GM19452 (cell line): Measurements from ENCODE around the gene CREB5.

Experiments used
- ATAC-seq: cut with Tn5 transposase; IDR thresholded peaks from one replicate; pipeline ENCODE4 v1.9.1; 2021; ENCODE audit not compliant: unreplicated experiment

CREB5 gene

DNA sequence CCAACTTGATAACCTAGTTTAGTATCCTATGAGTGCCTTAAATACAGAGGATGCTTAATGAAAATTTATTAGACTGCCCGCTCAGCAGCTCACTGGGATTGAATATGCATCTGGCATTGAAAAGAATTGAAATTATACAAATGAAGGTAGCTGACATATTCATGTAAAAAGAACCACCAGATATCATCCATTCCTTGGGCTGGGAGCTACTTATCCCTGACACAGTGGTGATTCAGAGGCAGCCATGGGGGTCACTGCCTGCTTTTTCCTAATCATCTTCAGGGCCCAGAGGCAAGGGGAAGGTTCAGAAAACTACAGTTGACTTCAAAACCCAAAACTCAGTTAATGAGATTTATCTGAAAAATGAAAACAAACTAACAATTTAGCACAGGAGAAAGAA lies 424.9 kb downstream of the CREB5 start:
- ATAC-seq = no peak

- ATAC-seq = no peak
Measured at GRCh38 chr7:28840592-28840995, 428.3 kb downstream of the CREB5 start.

- no peak for ATAC-seq
Measured at GRCh38 chr7:28841766-28842165, 429.4 kb downstream of the CREB5 start.

- ATAC-seq = no peak
Measured at GRCh38 chr7:28842769-28843295, 430.5 kb downstream of the CREB5 start.

GRCh38 chr7:28845106-28845505 lies 432.8 kb downstream of the CREB5 start:
- ATAC-seq = no peak

- ATAC-seq = no peak
Measured at GRCh38 chr7:28847176-28847575, 434.9 kb downstream of the CREB5 start.

- ATAC-seq = no peak
Measured at GRCh38 chr7:28847681-28848080, 435.4 kb downstream of the CREB5 start.

DNA sequence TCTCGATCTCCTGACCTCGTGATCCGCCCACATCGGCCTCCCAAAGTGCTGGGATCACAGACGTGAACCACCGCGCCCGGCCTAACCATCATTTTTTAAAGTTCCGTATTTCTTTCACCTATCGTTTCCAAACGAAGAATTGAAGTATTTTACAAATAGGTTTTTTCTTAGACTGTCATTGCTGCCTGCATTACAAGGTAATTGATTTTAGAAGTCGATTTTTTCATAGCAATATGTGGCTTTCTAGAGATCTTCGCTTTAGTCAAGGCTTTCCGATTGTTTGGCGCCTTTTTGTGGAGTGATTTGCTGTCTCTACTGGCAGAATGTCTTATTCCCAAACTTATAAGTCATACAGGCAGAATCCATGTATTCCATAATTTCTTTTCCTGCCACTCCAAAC lies 436.6 kb downstream of the CREB5 start:
- no peak for ATAC-seq

GRCh38 chr7:28850699-28851098 lies 438.4 kb downstream of the CREB5 start:
- ATAC-seq = no peak

- ATAC-seq = no peak
Measured at GRCh38 chr7:28853150-28853549, 440.8 kb downstream of the CREB5 start.

DNA sequence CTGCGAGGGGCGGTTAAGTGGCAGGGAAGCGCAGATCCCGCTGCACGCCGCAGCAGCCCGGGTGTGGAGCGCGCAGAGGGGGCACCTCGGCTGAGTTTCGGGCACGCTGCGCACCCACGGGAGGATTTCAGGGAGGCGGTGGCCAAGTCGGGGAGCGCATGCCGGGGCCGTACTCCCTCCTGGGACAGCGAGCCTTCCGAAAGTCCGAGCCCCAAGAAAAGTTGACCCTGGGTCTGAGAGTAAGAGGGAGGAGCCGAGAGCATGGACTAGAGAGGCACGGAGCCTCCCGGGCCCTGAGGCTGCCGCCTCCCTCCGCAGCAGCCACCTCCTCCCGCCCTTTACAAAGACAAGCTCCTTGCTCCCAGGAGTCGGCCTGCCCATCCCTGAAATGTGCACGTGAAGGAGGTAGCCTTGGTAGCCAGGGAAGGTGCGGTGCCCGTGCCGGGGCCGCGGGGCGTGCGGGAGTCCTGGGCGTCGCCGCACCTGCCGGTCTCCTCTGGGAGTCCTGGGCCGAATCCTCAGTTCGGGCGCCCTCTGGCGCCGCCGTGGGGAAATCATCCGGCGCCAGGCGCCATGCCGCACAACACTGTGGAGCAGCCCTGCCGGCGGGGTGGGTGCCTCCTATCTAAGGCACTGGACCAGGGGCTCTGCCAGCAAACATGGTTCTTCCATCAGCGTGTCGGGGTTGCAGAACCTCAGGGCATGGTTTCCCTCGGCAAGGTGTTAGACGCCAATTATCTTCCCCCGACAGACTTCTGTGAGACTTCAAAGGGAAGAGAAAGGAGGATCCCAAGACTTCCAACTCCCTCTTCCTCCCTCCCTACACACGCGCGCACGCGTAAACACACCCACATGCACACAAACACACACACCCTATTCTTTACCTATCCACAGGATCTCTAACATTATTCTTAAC lies 441.8 kb downstream of the CREB5 start:
- ATAC-seq = peak; percentile 99

DNA sequence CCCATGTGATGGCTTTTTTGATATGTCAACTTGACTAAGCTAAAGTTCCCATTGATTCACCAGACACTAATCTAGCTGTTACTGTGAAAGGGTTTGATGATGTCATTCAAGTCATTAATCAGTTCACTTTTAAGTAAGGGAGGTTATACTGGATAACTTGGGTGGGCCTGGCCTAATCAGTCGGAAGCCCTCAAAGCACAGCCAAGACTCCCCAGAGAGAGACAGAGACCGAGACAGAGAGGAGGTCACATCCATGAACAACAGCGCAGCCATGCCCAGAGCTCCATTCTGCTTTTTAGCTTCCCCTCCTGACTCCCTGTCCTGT lies 442.4 kb downstream of the CREB5 start:
- ATAC-seq = no peak

DNA sequence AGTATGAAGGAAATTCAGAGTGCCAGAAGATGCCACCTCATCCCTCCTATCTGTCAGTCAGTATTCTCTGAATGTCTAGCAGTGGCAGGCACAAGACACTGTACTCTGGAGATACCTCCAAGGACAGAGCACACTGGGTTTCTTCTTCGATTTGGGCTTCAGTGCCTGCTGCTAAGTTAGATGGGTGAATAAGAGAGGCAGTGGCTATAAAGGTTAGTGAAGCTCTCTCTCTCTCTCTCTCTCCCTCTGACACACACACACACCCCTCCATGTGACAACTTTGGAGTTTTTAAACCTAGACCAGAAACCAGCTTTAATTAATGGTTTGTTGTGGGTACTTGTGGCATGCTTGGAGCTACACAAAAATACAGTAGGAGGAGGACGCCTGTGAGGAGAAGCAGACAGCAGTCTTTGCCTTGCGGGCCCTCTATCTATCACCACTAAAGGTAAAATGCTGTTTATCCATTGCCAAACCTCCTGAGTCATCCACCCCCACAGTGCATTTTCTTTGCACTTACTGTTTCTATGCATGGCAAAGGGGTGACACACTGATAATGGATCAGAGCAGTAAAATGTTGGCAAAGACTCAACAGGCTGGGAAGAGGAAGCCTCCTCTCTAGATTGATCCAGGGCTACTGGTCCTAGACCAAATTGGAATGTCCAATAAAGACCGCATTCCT lies 443.4 kb downstream of the CREB5 start:
- no peak for ATAC-seq

- no peak for ATAC-seq
Measured at GRCh38 chr7:28856656-28857055, 444.3 kb downstream of the CREB5 start.

DNA sequence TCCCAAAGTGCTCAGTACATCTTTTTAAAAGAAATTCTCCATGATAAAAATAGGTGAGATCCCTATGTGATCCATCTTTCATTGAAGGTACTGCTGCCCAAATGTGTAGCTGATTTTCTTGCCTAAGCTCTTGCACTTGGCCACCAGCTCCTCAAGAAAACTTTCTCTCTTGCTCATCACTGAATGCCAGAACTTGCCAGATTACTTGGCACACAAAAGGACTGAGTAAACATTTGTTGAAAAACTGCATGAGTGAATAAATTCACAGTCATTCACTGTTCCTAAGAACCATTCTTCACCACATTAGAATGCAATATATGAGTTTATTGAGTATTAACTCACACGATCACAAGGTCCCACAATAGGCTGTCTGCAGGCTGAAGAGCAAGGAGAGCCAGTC lies 445.9 kb downstream of the CREB5 start:
- ATAC-seq = no peak

DNA sequence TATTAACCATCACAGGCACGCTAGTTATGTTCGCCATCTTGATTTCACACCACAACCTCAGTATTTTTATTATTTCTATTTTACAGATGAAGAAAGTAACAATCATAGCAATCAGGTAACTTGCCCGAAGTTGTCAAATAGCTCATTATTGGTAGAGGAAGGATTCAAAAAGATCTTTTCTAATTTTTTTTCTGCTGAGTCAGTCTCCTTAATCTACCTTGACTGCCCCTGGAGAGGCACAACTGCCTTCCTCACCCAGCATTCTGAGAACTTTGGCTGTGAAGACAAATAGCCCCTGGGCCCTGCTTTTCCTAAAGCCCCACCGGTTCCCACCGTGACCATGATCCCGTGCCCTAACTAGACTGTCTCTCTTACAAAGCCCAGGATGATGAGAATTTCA lies 446.6 kb downstream of the CREB5 start:
- ATAC-seq = no peak

GRCh38 chr7:28861825-28862224 lies 449.5 kb downstream of the CREB5 start:
- no peak for ATAC-seq

GRCh38 chr7:28862595-28863272 lies 450.4 kb downstream of the CREB5 start:
- no peak for ATAC-seq

- no peak for ATAC-seq
Measured at GRCh38 chr7:28865601-28866144, 453.4 kb downstream of the CREB5 start.

DNA sequence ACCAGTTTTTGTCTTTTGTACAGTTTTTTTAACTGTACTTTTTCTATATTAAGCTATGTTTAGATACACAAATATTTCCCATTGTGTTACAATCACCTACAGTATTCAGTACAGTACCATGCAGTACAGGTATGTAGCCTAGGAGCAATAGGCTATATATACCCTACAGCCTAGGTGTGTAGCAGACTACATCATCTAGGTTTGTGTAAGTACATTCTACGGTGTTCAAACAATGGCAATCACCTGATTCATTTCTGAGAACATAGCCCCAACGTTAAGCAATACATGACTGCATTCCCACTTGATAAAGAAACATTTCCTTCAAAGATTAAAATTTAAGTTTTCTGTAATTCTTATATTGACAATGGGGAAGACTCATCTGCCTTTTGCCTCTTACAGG lies 456.4 kb downstream of the CREB5 start:
- no peak for ATAC-seq

- ATAC-seq = no peak
Measured at GRCh38 chr7:28871077-28871476, 458.8 kb downstream of the CREB5 start.
